ENCODE results near the gene MSANTD2. TPM values are rescaled to one million over a fixed set of nuclear protein-coding genes. Genes with fewer than 3 reads are reported as not detected.

Gene MSANTD2
- polyA plus RNA-seq, 3 donors, result 4.8 to 6.1 (median 5.3) TPM

- H3K27ac ChIP-seq (ENCODE audit: low read depth, low read length), result no peak overlapping the region
- 4 to 9% (median 7%) methylated on average over 37 of the region's 37 CpGs for WGBS, 3 donors
Measured at GRCh38 chr11:124746621-124747243, 53.5 kb downstream of the MSANTD2 start.

DNA sequence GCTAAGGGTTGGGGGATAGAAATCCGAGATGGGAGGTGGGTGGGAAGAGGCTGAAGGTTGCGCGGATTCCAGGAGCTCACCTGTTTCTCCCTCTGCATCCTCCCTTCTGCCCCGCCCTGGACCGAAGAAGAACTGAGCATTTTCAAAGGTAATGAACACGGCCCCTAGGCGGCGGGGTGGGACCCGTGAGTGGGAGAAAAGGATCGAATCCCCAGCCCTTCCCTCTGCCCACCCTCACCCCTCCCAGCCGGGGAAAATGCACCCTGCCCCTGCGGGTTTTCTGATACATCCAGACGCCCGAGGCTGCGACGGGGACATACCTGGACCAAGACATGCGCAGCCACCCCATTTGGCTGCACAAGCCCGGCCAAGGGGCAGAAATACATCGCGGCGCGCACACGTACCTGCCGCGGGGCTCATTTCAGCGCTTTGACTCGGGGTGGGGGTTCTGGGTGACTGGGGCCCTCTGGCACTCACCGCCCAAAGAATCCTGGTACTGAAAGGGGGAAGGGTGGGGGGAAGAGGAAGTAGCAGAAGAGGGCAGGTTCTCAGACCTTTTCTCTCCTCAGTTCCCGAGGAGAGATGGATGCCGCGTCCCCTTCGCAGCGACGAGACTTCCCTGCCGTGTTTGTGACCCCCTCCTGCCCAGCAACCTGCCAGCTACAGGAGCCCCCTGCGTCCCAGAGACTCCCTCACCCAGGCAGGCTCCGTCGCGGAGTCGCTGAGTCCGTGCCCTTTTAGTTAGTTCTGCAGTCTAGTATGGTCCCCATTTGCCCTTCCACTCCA, 54.2 kb downstream of the MSANTD2 start:
- H3K27ac ChIP-seq (ENCODE audit: low read depth, low read length), result no peak overlapping the region
- 8 to 24% (median 20%) methylated on average over 40 to 41 of the region's 41 CpGs for WGBS, 3 donors

- no peak overlapping the region for H3K27ac ChIP-seq (ENCODE audit: low read depth, low read length)
- 20 to 71% (median 66%) methylated on average over 44 of the region's 44 CpGs for WGBS, 3 donors
Measured at GRCh38 chr11:124745270-124745834, 54.9 kb downstream of the MSANTD2 start.

DNA sequence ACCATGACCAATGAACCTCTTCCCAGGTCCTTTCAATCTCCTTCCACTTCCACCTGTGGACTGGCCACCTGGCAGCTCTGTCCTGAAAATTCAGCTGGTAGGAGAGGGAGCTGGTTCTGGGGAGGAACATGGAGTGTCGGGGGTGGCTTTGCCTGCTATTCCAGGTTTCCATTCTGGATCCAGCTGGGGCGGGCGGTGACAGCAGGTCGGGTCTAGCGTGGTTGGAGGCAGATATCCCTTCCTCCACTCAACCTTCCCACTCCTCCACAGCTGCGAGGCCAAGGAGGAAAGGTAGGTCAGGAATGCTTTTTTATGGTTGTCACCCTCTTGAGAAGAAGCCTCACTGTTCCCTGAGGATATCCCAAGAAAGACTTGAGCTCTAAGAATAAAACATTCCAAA, 57.2 kb downstream of the MSANTD2 start:
- WGBS, 3 donors, result 64 to 97% (median 92%) methylated on average over 6 of the region's 6 CpGs
- no peak overlapping the region for H3K27ac ChIP-seq (ENCODE audit: low read depth, low read length)

DNA sequence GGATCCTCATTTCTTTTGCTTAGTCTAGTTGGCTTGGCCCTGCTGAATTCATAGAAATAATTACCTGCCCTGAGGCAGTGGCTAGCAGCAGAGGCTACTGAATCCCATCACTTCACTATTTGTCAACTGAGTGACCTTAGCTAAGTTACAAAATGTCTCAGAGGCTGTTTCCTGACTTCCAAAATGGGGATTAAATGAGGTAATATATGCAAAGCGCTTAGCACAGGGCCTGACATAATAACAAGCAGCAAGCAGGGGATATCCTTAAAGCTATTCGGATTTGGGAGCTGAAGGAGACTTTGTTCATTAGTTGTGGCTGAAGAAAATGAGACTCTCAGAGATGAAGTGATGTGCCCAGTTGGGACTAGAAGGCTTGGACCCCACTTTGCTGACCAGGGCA, 57.7 kb downstream of the MSANTD2 start:
- no peak overlapping the region for H3K27ac ChIP-seq (ENCODE audit: low read depth, low read length)
- 64 to 96% (median 87%) methylated on average over 2 of the region's 2 CpGs for WGBS, 3 donors

GRCh38 chr11:124740277-124740882, 59.8 kb downstream of the MSANTD2 start:
- WGBS, 3 donors, result 2 to 4% (median 2%) methylated on average over 35 to 37 of the region's 37 CpGs
- no peak overlapping the region for H3K27ac ChIP-seq (ENCODE audit: low read depth, low read length)

- no peak within 1 kb of the TSS for H3K27ac ChIP-seq (ENCODE audit: low read depth, low read length)
- 0 to 2% (median 2%) methylated on average over 56 to 59 of the region's 59 CpGs for WGBS, 3 donors
Measured at GRCh38 chr11:124739479-124740276, 60.5 kb downstream of the MSANTD2 start, which contains the start of gene NRGN. Gene NRGN (plus strand): TSS chr11:124739942. CDS start chr11:124740085, 143 bp downstream.

DNA sequence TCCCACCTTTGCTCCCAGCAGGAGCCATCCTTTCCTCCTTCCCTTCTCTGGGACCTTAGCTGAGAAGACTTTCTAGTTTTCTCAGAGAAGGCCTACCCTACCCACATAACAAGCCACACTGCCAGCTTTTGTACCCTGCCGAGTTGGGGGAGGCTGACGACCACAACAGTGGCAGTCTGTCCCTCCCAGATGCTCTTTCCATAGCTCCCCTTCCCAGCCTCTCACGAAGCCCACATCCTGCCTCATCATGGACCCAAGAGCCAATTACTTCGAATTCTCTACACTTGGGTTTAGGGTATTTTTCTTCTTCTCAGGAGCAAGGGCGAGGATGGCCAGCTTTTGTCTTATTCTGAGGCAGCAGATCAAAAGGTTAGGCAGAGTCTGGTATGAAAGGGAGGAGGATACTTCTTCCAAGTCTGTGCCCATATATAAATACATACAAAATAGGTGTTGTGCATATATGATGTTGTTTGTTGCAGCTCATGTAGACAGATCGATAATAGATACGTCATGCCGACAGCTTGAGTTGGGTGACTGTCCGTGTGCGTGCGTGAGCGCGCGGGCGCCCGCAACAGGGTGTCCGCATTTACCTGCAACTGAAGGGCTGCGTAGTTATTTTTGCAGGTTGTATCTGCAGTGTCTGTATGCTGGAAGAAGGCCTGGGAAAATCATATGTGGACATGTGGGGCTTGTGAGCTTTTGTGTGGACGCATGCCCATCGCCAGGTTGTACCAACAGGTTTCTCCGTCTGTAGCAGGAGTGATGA, 61.3 kb downstream of the MSANTD2 start:
- no peak overlapping the region for H3K27ac ChIP-seq (ENCODE audit: low read depth, low read length)
- WGBS, 3 donors, result 44 to 86% (median 84%) methylated on average over 21 of the region's 21 CpGs

DNA sequence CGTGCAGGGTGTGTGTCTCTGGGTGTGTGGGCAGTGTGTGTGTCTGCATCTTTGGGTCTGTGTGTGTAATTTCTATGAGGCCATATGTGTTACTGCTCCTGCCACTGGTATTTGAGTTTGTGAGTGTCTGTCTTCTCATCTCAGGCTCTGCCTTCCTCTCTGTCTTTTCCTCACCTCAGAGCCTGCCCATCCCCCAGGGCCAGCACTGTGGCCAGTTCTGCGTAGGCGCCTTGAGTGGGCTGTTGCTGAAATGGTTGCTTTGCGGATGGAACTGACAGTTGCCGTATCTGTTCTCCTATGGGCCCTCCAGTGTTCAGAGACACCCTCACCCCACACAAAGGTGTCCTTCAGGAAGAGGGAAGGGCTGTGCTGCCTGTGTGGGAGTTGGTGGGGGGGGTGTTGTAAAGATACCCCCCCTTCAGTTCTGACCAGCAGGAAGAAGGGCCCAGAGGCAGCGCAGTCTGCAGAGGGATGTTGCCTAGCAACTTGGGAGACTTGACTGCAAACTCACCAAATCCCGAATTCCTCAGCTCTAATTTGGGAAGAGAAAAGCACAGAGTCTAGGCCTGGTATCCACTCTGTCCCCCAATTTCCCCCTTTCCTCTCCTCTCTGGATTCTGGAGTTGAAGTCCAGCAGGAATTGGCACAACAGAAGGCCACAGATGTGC, 62.4 kb downstream of the MSANTD2 start:
- H3K27ac ChIP-seq (ENCODE audit: low read depth, low read length), result no peak overlapping the region

DNA sequence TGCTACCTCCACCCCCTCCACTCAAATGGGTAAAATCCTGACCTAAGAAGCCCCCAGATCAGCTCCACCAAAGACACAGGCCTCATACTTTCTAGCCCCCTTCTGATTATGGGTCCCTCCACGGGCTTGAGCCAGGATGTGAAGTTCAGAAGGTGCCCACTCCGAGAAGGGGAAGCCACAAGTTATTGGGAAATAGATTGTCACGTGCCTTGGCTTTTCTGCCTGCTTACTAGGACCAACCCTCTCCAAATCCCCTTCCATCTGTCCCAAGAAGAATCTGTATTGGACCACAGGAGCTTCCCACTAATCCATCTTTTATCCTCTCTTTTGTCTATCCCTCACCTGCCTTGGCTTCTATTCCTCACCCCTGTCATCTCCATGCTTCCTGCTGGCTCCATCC, 63.5 kb downstream of the MSANTD2 start:
- H3K27ac ChIP-seq (ENCODE audit: low read depth, low read length), result no peak overlapping the region
- WGBS, 3 donors, result 54 to 58% (median 57%) methylated on average over 3 of the region's 3 CpGs

More for the DNA sequence above, 62.4 kb downstream of the MSANTD2 start:
- 65 to 84% (median 76%) methylated on average over 7 of the region's 7 CpGs for WGBS, 3 donors

GRCh38 chr11:124732230-124732629, 68.0 kb downstream of the MSANTD2 start:
- H3K27ac ChIP-seq (ENCODE audit: low read depth, low read length), result no peak overlapping the region
- WGBS, 3 donors, result 53 to 94% (median 60%) methylated on average over 4 of the region's 4 CpGs

DNA sequence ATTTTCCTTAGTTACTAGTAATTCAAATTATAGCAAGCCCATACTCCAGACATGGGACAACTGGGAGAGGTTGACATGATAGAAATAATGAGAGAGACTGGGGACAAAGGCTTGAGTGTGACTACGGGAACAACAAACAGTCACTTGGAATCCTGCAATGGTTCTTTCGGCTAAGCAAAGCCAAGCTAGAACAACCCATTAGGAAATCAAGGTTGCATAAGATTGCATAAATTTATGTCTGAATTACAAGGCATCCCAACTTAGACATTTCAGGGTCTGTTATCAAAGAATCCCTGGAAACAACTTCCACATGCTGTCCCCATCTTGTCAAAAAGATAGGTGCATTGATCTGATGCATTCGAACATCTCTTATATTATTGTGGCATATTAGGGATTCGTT, 70.6 kb downstream of the MSANTD2 start:
- 69 to 89% (median 78%) methylated on average over 4 of the region's 4 CpGs for WGBS, 3 donors
- H3K27ac ChIP-seq (ENCODE audit: low read depth, low read length), result no peak overlapping the region

GRCh38 chr11:124728134-124728533, 72.1 kb downstream of the MSANTD2 start:
- 75 to 90% (median 86%) methylated on average over 2 of the region's 2 CpGs for WGBS, 3 donors
- H3K27ac ChIP-seq (ENCODE audit: low read depth, low read length), result no peak overlapping the region

- 76 to 81% (median 81%) methylated on average over 4 of the region's 4 CpGs for WGBS, 3 donors
- H3K27ac ChIP-seq (ENCODE audit: low read depth, low read length), result no peak overlapping the region
Measured at GRCh38 chr11:124727474-124727873, 72.7 kb downstream of the MSANTD2 start.

DNA sequence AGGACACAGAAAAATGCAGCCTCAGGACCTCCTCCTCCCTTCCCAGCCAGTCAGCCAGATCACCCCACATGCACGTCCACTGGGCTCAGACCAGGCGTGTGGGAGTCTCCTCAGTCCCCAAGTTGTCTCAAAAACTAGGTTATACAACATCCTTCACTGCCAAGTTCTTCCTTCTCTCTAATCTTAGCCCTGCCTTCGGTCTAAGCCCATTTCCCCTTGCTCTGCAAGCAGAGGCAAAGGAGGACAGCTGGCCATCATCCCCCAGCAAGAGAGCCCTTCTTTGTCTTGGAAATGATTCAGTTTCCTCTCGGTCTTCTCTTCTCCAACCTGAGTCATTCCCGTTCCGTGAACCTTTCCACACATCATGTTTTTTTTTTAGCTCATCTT, 74.5 kb downstream of the MSANTD2 start:
- 7 to 51% (median 13%) methylated on average over 6 of the region's 6 CpGs for WGBS, 3 donors
- no peak overlapping the region for H3K27ac ChIP-seq (ENCODE audit: low read depth, low read length)

DNA sequence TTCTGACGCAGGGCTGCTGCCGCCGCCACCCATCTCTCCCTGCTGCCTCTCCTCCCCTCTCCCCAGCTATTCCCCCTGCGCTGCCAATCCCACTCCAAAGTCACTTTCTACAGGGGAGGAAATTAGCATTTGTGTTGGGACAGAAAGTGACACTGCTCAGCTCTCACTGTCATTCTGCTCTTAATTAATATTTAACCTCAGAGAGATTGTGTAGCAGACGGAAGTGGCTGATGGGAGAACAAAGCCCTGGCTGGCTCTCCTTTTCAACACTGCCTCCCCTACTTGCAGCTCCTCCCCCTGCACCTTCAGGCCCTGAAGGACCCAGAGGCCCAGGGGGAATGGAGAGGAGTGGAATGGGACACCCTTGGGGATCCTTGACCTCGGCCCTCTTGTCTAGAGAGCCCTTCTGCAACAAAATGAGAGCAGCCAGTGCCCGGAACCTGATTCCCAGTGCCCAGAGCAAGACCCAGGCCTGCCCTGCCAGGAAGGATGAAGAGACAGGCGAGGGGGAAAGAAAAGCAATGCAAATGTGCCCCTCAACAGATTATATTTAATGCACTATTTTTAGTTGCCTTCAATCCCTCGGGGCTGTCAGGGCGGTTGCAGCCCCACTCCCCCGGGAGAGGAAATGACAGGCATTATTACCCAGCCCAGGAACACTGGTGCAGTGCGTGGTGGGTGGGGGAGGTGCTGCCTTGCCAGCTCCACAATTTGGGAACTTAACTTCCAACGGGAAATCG, 75.1 kb downstream of the MSANTD2 start:
- no peak overlapping the region for H3K27ac ChIP-seq (ENCODE audit: low read depth, low read length)
- WGBS, 3 donors, result 33 to 41% (median 40%) methylated on average over 14 of the region's 14 CpGs

DNA sequence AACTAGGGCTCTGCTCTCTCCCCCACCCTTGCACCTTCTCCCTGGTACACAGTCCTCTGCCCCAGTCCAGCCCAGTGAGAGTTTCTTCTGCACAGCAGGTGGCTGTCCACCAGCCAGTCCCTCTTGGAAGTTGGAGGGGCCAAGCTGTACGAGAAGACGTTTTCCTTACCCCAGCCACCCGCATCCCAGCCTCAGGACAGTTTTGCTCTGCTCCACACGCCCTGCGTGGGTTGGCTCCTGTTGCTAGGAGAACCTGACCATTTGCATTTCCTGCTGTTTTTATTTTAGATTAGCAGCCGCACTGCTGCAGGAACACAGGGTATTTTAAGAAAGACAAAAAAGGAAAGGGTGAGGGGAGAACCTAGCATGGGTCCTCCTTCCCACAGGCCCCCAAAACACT, 78.0 kb downstream of the MSANTD2 start:
- WGBS, 3 donors, result 34 to 51% (median 47%) methylated on average over 6 of the region's 6 CpGs
- H3K27ac ChIP-seq (ENCODE audit: low read depth, low read length), result no peak overlapping the region
